NB4 (cell line): Measurements from ENCODE around the gene TOR2A.
A peak's percentile ranks its signal among the peaks of the same experiment; 100 is the strongest.

Experiments used
- DNase-seq: peaks from one replicate; pipeline ENCODE4 v3.0.0; 2010; ENCODE audit warnings: low read depth
- H3K4me3 ChIP-seq: one replicate; pipeline ENCODE4 v1.5.1; 2011; ENCODE audit warnings: mild to moderate bottlenecking, low read depth, low read length, moderate library complexity
- CTCF ChIP-seq: IDR thresholded peaks from one replicate; pipeline ENCODE4 v1.5.1; 2012; ENCODE audit warnings: low read depth, low read length
- MAX ChIP-seq: IDR thresholded peaks from 2 replicates; pipeline ENCODE4 v1.6.1; 2011; ENCODE audit warnings: low read depth, low read length
- MYC ChIP-seq: IDR thresholded peaks from 2 replicates; pipeline ENCODE4 v1.6.1; 2011; ENCODE audit warnings: low read depth, low read length
- POLR2A ChIP-seq: IDR thresholded peaks from 2 replicates; pipeline ENCODE4 v1.6.1; 2011; ENCODE audit warnings: mild to moderate bottlenecking; ENCODE audit not compliant: insufficient read length; ENCODE audit errors: extremely low read depth

The TOR2A gene

GRCh38 chr9:127720031-127720864 is 14.8 kb downstream of the TOR2A start:
- no peak overlapping the region for H3K4me3 ChIP-seq
- DNase-seq: peak; percentile 46
- TF ChIP-seq CTCF (no peak), MYC (no peak)

GRCh38 chr9:127717766-127718165 is 17.3 kb downstream of the TOR2A start:
- no peak for DNase-seq
- H3K4me3 ChIP-seq: no peak overlapping the region
- TF ChIP-seq POLR2A: no peak
- TF ChIP-seq CTCF: no peak
- TF ChIP-seq MAX: no peak
- TF ChIP-seq MYC: no peak

GRCh38 chr9:127716412-127716811 is 18.7 kb downstream of the TOR2A start:
- no peak for TF ChIP-seq MYC
- no peak overlapping the region for H3K4me3 ChIP-seq
- no peak for DNase-seq

- H3K4me3 ChIP-seq: peak within 1 kb of the TSS; percentile 75
- TF ChIP-seq POLR2A (no peak), CTCF (no peak), MAX (peak; percentile 59; the same call in 1 of the 2 replicates), MYC (peak; percentile 44)
- peak; percentile 96 for DNase-seq
Observed at GRCh38 chr9:127715470-127716337, 19.4 kb downstream of the TOR2A start, which contains the start of the genes PTRH1 and TTC16. PTRH1 (minus strand) TSS chr9:127715663; CDS start chr9:127715639, 24 bp downstream. TTC16 (plus strand) TSS chr9:127716079; CDS start chr9:127716146, 67 bp downstream.

- H3K4me3 ChIP-seq: peak overlapping the region; percentile 65
- no peak for TF ChIP-seq MYC
- TF ChIP-seq MAX: no peak
- no peak for TF ChIP-seq POLR2A
- TF ChIP-seq CTCF: no peak
- DNase-seq: peak; percentile 22
Observed at GRCh38 chr9:127714951-127715469, 20.1 kb downstream of the TOR2A start.
